GM12873 (cell line): ENCODE measurements around the gene MMP14.

Experiments
- CTCF ChIP-seq: IDR thresholded peaks from 2 replicates; pipeline ENCODE4 v1.5.1; 2012; ENCODE audit warnings: low read depth, mild to moderate bottlenecking, moderate library complexity, low read length, control low read depth; ENCODE audit not compliant: insufficient read depth; ENCODE audit errors: missing control alignments

The MMP14 gene

GRCh38 chr14:22875748-22876319, 39.4 kb downstream of the MMP14 start:
- no peak for TF ChIP-seq CTCF

GRCh38 chr14:22877000-22877501, 40.7 kb downstream of the MMP14 start:
- TF ChIP-seq CTCF = no peak

DNA sequence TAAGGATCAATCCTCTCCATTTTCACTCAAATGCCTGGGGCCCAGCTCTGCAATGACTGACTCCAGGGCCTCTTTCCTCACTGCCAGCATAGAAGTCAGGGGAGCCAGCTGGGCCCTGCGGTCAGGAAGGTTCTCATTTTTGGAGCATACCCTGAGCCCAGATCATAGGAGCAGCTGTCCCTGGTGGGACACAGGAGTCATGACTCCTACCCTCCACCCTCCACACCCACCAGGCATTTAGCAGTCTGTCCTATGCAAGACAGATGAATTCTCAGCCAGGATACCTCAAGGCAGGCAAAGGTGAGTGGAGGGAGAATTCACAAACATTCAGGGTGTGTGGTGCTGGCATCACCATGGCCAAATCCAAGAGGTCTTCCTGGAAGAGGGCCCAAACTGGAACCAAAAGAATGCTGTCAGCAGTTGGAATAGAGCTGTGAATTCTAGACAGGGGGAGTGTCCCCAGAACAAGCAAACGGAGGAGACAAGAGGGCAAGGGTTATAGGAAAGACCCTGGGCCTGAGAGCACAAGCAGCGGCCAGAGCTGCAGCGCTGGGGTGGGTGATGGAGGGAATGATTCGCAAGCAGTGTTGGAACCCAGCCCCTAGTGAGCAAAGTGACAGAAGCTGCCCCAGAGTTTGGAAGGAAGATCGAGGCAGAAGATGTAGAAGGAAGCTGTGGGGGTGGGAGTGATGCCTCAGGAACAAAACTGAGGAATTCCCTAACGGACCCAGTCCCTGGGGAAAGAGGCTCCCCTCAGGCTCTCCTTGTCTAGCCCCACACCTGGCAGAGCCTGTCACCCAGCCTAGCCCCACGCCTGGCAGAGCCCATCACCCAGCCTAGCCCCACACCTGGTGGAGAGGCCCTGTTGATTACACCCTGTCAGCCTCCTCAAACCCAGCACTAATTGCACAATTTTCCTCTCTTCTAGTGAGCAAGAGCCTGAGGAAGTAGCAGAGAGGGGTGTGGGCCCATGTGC, 42.2 kb downstream of the MMP14 start:
- no peak for TF ChIP-seq CTCF

DNA sequence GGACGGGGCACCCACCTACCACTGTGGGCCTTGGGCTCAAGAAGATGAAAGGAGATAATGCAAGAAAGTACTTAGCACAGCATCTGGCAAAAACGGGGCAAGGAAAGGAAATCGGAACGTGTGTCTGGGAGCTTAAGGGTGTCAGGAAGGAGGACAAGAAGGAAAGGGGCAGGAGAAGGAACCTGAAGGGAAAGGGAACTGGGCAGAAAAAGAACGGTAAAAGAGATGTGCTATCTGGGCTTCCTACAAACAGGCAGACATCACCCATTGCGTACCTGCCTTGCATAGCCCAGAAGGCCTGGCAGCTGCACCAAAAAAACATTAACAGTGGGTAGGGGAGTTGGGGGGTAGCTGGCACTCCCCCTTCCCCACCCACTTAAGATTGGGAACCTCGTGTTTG, 45.7 kb downstream of the MMP14 start:
- TF ChIP-seq CTCF = no peak

GRCh38 chr14:22882529-22883172, 46.3 kb downstream of the MMP14 start:
- TF ChIP-seq CTCF = no peak

DNA sequence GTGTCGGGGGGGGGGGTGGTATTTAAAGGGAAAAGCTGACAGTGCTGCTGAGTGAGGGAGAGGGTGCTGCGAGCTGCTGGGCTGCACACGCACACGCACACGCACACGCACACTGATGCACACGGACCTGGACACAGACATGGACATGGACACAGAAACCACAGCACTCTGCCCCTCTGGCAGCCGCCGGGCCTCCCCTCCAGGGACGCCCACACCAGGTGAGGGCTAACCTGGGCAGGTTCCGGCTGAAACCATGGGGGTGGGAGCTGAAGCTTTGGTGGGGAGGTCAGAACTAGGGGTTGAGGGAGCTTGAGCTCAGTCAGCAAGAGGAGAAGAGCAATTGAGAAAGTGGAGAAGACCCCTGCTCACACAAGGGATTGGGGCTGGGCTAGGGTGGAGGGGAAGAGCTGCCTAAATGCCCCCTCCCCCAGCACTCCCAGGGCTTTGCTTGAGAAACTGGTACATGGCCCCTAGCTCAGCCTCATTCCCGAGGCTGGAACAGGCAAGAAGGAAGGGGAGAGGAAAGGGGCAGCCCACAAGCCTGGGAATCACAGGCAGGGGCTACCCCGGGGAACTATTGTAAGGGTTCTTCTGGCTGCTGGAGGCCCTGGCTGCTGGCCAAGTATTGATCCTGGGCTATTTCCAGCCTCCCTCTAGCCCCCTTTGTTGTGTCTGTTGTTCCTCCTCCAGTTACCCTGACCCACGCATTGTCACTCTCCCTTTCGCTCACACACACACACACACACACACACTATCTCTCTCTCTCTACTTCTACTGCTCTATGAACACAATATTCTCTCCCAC, 47.0 kb downstream of the MMP14 start, which contains the start of gene REM2:
TSS of gene REM2 (plus strand) at position 50 of the 804 bp plus-strand sequence. CDS start at position 116, 66 bp downstream.
- no peak for TF ChIP-seq CTCF
